Heart left ventricle (tissue), 16 donors: Measurements from ENCODE around the gene ARHGAP8. TPM values are rescaled to one million over a fixed set of nuclear protein-coding genes. Genes with fewer than 3 reads are reported as not detected.

Experiments used
- ATAC-seq, 4 donors: fragments of 200-7000 bp; cut with Tn5 transposase; one replicate each; pipeline ENCODE4 v1.9.1; 2020 to 2022; ENCODE audit warnings: moderate library complexity in 4 of 4, mild to moderate bottlenecking in 3 of 4, moderate number of reproducible peaks in 1 of 4
- DNase-seq, 5 donors: peaks; one replicate each; pipeline ENCODE4 v3.0.0-alpha.2; 2020
- H3K27ac ChIP-seq, 12 donors: fragments of 200-600 bp; sonication (generic) in 4 of 12; one replicate each; pipeline versions ENCODE4 v1.5.0 to v1.8.0; 2016 to 2022; ENCODE audit warnings: mild to moderate bottlenecking in 2 of 12
- H3K27me3 ChIP-seq, 9 donors: fragments of 200-600 bp; sonication (generic) in 2 of 9; one replicate each; pipeline versions ENCODE4 v1.5.1 to v1.8.0; 2016 to 2022; ENCODE audit warnings: mild to moderate bottlenecking in 3 of 9
- H3K36me3 ChIP-seq, 9 donors: fragments of 200-600 bp; sonication (generic) in 2 of 9; one replicate each; pipeline versions ENCODE4 v1.5.0 to v1.8.0; 2018 to 2022; ENCODE audit warnings: mild to moderate bottlenecking in 2 of 9
- H3K4me1 ChIP-seq, 12 donors: fragments of 200-600 bp; sonication (generic) in 4 of 12; one replicate each; pipeline versions ENCODE4 v1.5.0 to v1.8.0; 2016 to 2022; ENCODE audit warnings: mild to moderate bottlenecking in 3 of 12
- H3K4me3 ChIP-seq, 12 donors: fragments of 200-600 bp; sonication (generic) in 4 of 12; one replicate each; pipeline versions ENCODE4 v1.5.0 to v1.8.0; 2017 to 2022; ENCODE audit warnings: mild to moderate bottlenecking in 9 of 12, moderate library complexity in 4 of 12
- H3K9me3 ChIP-seq, 12 donors: fragments of 200-600 bp; sonication (generic) in 4 of 12; one replicate each; pipeline versions ENCODE4 v1.5.0 to v1.8.0; 2016 to 2022; ENCODE audit warnings: mild to moderate bottlenecking in 1 of 12
- POLR2A ChIP-seq, 2 donors: fragments of 450-650 bp; IDR thresholded peaks; one replicate each; pipeline ENCODE4 v1.6.1; 2017; ENCODE audit warnings: antibody characterized with exemption in 2 of 2, mild to moderate bottlenecking in 2 of 2, moderate library complexity in 2 of 2
- WGBS, 4 donors: extraction: QIAGEN DNeasy Blood & Tissue Kit in 2 of 4; methylation state at CpG; one replicate each; pipeline versions ENCODE4 v1.1.5 to v1.1.7; 2013 to 2018; 5-methylcytosine and 5-hydroxymethylcytosine counted together
- intact Hi-C, 10 donors: fragments of 100-400 bp; cut with DNase I; formaldehyde crosslinking; loops; one replicate each; pipeline versions ENCODE4 v1.11.1 to v1.14.2; 2022
- polyA plus RNA-seq, 2 donors: library from polyadenylated mRNA; stranded (reverse); fragments of 200-250 nt; gene quantifications; one replicate each; pipeline ENCODE4 v1.2.3, GENCODE V29; 2013
- total RNA-seq, 9 donors: library from RNA; depleted of rRNA in 2 of 9; stranded (reverse); fragments of >200 nt in 2 of 9; fragmentation: NEBNext Ultra II Directional in 3 of 9; extraction: Animal tissue kit (Norgen Biotek cat#: 25700) in 3 of 9; gene quantifications; one replicate each; pipeline versions ENCODE4 v1.1.0 to v1.2.4, GENCODE V29; 2016 to 2023
- TF ChIP-seq, protein P1 (sequence below), 12 donors: fragments of 200-600 bp; sonication (generic) in 4 of 12; IDR thresholded peaks; one replicate each; pipeline versions ENCODE4 v1.5.0 to v1.8.0; 2018 to 2022; ENCODE audit warnings: antibody characterized with exemption in 12 of 12, mild to moderate bottlenecking in 5 of 12
- donor health status: ischemic (EF 13 %, LVEDD 7.1; RV severe dilation, severe dysfunction).
- donor health status: healthy with polysubstance abuse.
- donor health status: DM: no; HTN: yes; CAD: no.
- donor health status: DM: no; HTN: no; CAD: no.
- donor health status: ischemic (EF 25% LVEDD 6.9; RV normal size, moderate dysfunction).
- donor health status: ischemic (EF 25% LVEDD 5.7; RV mildly dilated, moderate dysfunction).
- donor health status: healthy.
- donor health status: DM: yes; HTN: yes; CAD: no.
- donor health status: ischemic (EF 35%, LVEDD 5.7; RV mildly dilated, moderate dysfunction).
- donor health status: nonischemic (EF 11% LVEDD 7.7; RV severe dilation, severe dysfunction).
- donor health status: DM: yes; HTN: yes; CAD: no.
- donor health status: PGD.
- donor health status: ischemic (EF 29% LVEDD 5.4; RV normal size, mild dysfunction).
- donor health status: nonischemic (EF 23%, LVEDD 6.1; RV moderate dilation, normal function).

ARHGAP8 gene
- total and polyA plus RNA-seq, 11 donors: 0.08 to 1.3 (median 0.23) TPM; not detected in 7

DNA sequence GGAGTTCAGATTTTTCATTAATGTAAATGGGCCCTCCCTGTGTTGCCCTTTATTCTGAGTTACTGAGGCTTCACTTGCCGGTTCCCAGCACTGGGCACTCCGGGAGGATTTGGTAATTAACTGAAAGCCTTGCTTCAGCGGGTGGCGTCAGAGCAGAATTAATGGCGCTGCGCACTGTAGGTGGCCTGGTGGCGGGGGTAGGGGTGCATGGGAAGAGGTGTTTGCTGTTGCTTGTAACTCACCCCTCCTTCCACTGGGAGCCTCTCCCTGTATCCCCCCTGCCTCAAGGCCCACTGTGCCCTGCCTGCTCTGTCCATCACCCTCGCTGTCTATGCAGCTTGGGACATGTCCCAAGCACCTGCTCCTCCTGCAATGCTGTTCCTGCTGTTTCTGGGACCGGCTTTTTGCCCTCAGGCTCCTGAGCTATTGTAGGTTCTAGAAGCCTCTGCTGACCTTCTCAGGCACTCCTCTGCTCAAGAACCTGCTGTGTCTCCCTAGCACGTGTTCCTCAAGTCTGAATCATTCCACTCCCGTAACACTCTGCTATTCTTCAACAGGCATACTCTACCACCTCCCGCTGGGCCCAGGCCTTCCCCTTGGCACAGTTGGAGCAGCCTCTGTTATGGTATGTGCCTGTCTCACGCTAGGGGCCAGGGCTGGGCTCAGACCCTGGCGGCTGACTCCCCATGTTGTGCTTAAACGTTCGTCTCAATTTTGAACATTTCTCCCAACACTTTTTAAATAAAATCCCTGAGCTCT lies 24.4 kb downstream of the ARHGAP8 start:
- peaks cover 0 to 20% (median 14%) of the 10 kb centered on the region in 12 donors for H3K9me3 ChIP-seq
- no peaks in the 10 kb centered on the region for H3K4me1 ChIP-seq
- DNase-seq: no peak
- no peak overlapping the region for H3K27ac ChIP-seq
- 79 to 88% (median 85%) methylated on average over 16 of the region's 16 CpGs for WGBS, 4 donors
- intact Hi-C loops: no loop called here
- no peak for TF ChIP-seq POLR2A (IDR thresholded peaks at IDR 0.05)
- TF ChIP-seq, protein P1, sequence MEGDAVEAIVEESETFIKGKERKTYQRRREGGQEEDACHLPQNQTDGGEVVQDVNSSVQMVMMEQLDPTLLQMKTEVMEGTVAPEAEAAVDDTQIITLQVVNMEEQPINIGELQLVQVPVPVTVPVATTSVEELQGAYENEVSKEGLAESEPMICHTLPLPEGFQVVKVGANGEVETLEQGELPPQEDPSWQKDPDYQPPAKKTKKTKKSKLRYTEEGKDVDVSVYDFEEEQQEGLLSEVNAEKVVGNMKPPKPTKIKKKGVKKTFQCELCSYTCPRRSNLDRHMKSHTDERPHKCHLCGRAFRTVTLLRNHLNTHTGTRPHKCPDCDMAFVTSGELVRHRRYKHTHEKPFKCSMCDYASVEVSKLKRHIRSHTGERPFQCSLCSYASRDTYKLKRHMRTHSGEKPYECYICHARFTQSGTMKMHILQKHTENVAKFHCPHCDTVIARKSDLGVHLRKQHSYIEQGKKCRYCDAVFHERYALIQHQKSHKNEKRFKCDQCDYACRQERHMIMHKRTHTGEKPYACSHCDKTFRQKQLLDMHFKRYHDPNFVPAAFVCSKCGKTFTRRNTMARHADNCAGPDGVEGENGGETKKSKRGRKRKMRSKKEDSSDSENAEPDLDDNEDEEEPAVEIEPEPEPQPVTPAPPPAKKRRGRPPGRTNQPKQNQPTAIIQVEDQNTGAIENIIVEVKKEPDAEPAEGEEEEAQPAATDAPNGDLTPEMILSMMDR (IDR thresholded peaks at IDR 0.05): no peak
- no peak for ATAC-seq
- H3K27me3 ChIP-seq: peaks cover 0 to 4% (median 0%) of the 10 kb centered on the region in 9 donors
- no peaks in the 10 kb centered on the region for H3K36me3 ChIP-seq
- no peak overlapping the region for H3K4me3 ChIP-seq

DNA sequence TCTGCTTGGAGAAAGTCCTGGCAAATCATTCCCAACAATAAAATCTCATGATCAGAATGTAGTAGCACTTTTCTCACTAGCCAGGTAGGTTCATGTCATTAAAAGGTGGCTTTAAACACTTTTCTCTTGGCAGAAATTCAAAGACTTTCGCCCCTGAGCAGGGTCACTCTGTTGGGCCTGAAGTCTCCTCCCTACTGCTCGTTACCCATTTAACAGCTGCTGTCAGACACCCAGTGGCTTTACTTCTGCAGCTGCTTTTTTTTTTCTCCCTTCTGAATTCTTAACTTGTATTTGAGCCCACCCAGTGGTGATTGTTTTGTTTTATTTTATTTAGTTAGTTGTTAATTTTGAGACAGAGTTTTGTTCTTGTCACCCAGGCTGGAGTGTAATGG lies 25.0 kb downstream of the ARHGAP8 start:
- no peak overlapping the region for H3K4me3 ChIP-seq
- intact Hi-C loops: no loop called here
- H3K27ac ChIP-seq: no peak overlapping the region
- ATAC-seq (no peak), DNase-seq (no peak)
- WGBS, 4 donors: 66 to 73% (median 70%) methylated on average over 2 of the region's 2 CpGs
- no peaks in the 10 kb centered on the region for H3K36me3 ChIP-seq
- TF ChIP-seq, protein P1 (IDR thresholded peaks at IDR 0.05): no peak
- TF ChIP-seq POLR2A (IDR thresholded peaks at IDR 0.05): no peak
- H3K4me1 ChIP-seq: no peaks in the 10 kb centered on the region
- peaks cover 0 to 19% (median 14%) of the 10 kb centered on the region in 12 donors for H3K9me3 ChIP-seq
- peaks cover 0 to 4% (median 0%) of the 10 kb centered on the region in 9 donors for H3K27me3 ChIP-seq

DNA sequence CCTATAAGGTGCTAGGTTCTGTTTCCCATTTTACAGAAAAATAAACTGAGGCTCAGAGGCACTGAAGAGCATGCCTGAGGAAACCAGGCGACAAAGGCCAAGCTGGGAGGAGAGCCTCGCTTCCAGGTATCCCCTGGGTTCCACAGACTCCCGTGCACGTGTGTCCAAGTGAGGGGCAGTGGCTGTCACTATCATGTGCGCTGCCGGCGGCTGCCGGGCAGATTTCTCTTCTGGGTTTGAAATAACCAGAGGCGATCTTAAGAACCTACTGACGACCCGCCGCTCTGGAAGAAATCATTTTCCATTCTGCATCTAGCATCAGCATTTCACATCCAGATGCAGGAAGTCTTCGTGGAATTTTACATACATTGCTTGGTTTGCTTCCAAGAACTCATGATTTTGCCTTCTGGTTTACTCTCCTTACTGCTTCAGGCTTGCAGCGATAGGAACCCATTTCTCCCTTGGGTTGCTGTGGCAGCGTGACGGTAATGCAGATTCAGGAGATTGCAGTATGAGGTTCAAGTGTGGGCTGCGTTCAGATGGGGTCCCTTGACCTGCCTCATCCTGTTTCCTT lies 28.6 kb downstream of the ARHGAP8 start:
- Histone ChIP-seq H3K27me3 (peaks cover 0 to 4% (median 0%) of the 10 kb centered on the region in 9 donors), H3K27ac (no peak overlapping the region), H3K4me3 (no peak overlapping the region), H3K4me1 (no peaks in the 10 kb centered on the region), H3K36me3 (no peaks in the 10 kb centered on the region), H3K9me3 (no peaks in the 10 kb centered on the region)
- intact Hi-C loops: no loop called here
- no peak for TF ChIP-seq POLR2A (IDR thresholded peaks at IDR 0.05)
- TF ChIP-seq, protein P1 (IDR thresholded peaks at IDR 0.05): no peak
- DNase-seq (no peak), ATAC-seq (no peak)
- WGBS, 4 donors: 67 to 76% (median 73%) methylated on average over 15 to 17 of the region's 17 CpGs

DNA sequence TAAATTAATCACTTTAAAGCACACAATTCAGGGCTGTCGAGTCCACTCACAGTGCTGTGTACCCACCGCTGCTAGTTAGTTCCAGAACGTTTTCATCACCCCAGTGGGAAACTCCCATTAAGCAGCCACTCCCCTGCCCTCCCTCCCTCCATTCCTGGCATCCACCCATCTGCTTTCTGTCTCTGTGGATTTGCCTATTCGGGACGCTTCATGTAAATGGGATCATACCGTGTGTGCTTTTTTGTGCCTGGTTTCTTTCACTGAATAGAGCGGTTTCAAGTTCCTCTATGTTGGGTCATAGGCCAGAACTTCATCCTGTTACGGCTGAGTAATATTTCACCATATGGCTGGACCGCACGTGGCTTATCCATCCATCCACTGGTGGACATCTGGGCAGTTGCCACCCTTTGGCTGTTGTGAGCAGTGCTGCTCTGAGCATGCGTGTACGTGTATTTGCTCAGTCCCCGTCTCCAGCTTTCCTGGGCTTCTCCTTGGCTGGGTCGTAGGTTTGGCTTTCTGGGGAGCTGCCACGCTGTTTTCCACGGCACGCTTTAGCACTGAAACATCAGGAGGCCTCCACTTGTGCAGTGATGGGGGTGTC lies 30.1 kb downstream of the ARHGAP8 start:
- Histone ChIP-seq H3K4me1 (no peaks in the 10 kb centered on the region), H3K27ac (no peak overlapping the region), H3K4me3 (no peak overlapping the region), H3K36me3 (no peaks in the 10 kb centered on the region), H3K9me3 (no peaks in the 10 kb centered on the region), H3K27me3 (peaks cover 0 to 4% (median 0%) of the 10 kb centered on the region in 9 donors)
- TF ChIP-seq POLR2A (IDR thresholded peaks at IDR 0.05): no peak
- TF ChIP-seq, protein P1 (IDR thresholded peaks at IDR 0.05): no peak
- intact Hi-C loops: no loop called here
- WGBS, 4 donors: 64 to 73% (median 70%) methylated on average over 17 of the region's 17 CpGs
- DNase-seq (no peak), ATAC-seq (no peak)
